Aorta (tissue), 5 donors: ENCODE results near the gene C4orf50. TPM values are rescaled to one million over a fixed set of nuclear protein-coding genes. Genes with fewer than 3 reads are reported as not detected.

ENCODE experiments used
- ATAC-seq: fragments of 200-7000 bp; cut with Tn5 transposase; one replicate; pipeline ENCODE4 v1.9.1; 2022; ENCODE audit warnings: moderate library complexity; ENCODE audit not compliant: low FRiP score
- DNase-seq, 2 donors: peaks; one replicate each; pipeline ENCODE4 v3.0.0-alpha.2; 2020
- H3K27ac ChIP-seq, 2 donors: one replicate each; pipeline ENCODE4 v1.5.1; 2013; ENCODE audit warnings: low read length in 2 of 2, mild to moderate bottlenecking in 2 of 2, moderate library complexity in 2 of 2, control low read depth in 1 of 2, inconsistent platforms in 1 of 2, low read depth in 1 of 2
- H3K27me3 ChIP-seq, 2 donors: one replicate each; pipeline ENCODE4 v1.6.1; 2013; ENCODE audit warnings: control low read depth in 1 of 2, low read length in 1 of 2, mild to moderate bottlenecking in 1 of 2, moderate library complexity in 1 of 2; ENCODE audit not compliant: insufficient read depth in 2 of 2, control insufficient read depth in 1 of 2
- H3K36me3 ChIP-seq, 2 donors: one replicate each; pipeline ENCODE4 v1.6.1; 2013; ENCODE audit warnings: control low read depth in 1 of 2, low read length in 1 of 2, mild to moderate bottlenecking in 1 of 2; ENCODE audit not compliant: insufficient read depth in 2 of 2, control insufficient read depth in 1 of 2
- H3K4me1 ChIP-seq, 2 donors: one replicate each; pipeline ENCODE4 v1.6.1; 2013; ENCODE audit warnings: low read length in 2 of 2, control low read depth in 1 of 2, mild to moderate bottlenecking in 1 of 2, moderate library complexity in 1 of 2; ENCODE audit not compliant: insufficient read depth in 2 of 2, control insufficient read depth in 1 of 2
- H3K4me3 ChIP-seq, 2 donors: one replicate each; pipeline ENCODE4 v1.5.1; 2013; ENCODE audit warnings: low read length in 2 of 2, control low read depth in 1 of 2, mild to moderate bottlenecking in 1 of 2
- H3K9me3 ChIP-seq: one replicate; pipeline ENCODE4 v1.6.1; 2013; ENCODE audit warnings: mild to moderate bottlenecking, low read length; ENCODE audit not compliant: control insufficient read depth
- WGBS, 2 donors: extraction: QIAGEN DNeasy Blood & Tissue Kit; methylation state at CpG; one replicate each; pipeline ENCODE4 v1.1.7; 2013; 5-methylcytosine and 5-hydroxymethylcytosine counted together
- intact Hi-C, 2 donors: fragments of 100-400 bp; cut with DNase I; formaldehyde crosslinking; loops; one replicate each; pipeline versions ENCODE4 v1.14.2 to v1.15.0; 2022
- polyA plus RNA-seq, 2 donors: library from polyadenylated mRNA; stranded (reverse); fragments of 200-250 nt; gene quantifications; one replicate each; pipeline ENCODE4 v1.2.3, GENCODE V29; 2013
- total RNA-seq, 2 donors: library from RNA; stranded (reverse); fragmentation: NEBNext Ultra II Directional; extraction: Animal tissue kit (Norgen Biotek cat#: 25700); gene quantifications; one replicate each; pipeline ENCODE4 v1.2.1, GENCODE V29; 2021
- donor health status: healthy with polysubstance abuse.
- donor health status: Bipolar disorder and iron deficiency.
- donor health status: DM: no; HTN: no; CAD: no.
- donor health status: DM: no; HTN: no; CAD: no.
- donor health status: DM: yes; HTN: yes; CAD: no.

The C4orf50 gene
- total and polyA plus RNA-seq, 4 donors, result 0.03 to 0.06 TPM; not detected in 2

DNA sequence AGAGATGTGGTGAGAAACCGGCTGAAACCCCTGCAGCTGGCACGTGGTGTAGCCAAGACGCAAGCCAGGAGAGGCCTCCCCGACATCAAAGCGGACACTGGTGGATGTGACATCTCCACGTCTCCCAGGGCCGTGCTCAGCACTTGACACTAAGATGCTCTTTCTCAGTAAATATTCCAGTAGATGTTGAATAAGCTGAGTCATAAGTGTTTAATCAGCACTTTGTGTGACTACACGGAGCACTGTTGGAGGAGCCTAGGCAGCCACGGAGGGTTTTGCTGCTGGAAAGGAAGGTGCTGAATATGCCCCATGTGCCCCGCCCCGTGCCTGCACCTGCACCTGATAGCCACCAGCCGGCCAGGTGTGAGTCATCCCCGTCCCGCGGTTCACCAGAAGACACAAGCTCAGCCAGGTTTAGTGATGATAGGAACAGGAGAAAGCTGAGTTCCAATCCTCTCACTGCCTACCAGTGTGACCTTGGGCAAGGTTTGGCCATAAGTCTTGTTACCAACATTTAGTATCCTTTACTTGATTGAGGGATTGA lies 29.0 kb upstream of the C4orf50 start:
- intact Hi-C loops, result no loop called here
- no peak for ATAC-seq
- 81 to 82% methylated on average over 15 of the region's 15 CpGs for WGBS, 2 donors
- no peaks in the 10 kb centered on the region for H3K4me1 ChIP-seq
- H3K36me3 ChIP-seq, result no peaks in the 10 kb centered on the region
- DNase-seq, result peak in 1 of 2 donors; percentile 54
- no peak overlapping the region for H3K27ac ChIP-seq
- H3K4me3 ChIP-seq, result no peak overlapping the region
- H3K27me3 ChIP-seq, result no peaks in the 10 kb centered on the region
- no peaks in the 10 kb centered on the region for H3K9me3 ChIP-seq

DNA sequence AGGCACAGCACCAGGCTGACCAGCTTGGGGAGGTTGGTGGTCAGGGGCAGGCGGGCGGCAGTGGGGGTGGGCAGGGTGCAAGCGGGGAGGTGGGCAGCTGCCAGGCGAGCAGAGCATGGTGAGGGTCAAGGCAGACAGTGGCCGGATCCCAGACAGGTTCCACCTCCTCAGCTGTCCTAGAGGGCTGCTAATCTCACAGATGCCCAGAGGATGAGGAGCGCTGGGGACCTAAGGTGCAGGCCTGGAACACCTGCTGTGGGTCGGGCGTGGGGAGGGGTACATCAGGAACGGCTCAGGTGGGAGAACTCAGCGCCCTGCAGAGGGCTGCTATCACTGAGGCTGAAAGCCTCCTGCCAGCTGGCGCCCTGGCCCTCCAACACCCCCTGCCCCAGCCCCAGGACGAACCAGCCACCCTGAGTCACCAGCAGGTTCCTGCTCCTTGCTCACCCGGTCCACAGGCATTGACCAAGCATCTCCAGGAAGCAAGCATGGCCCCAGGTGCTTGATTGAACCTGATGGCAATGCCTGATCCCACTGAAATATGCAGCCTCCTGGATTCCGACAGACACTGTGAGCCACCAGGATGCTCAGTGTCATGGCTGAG lies 28.4 kb upstream of the C4orf50 start:
- DNase-seq (peak in 1 of 2 donors; percentile 57), ATAC-seq (no peak)
- H3K27ac ChIP-seq, result no peak overlapping the region
- H3K36me3 ChIP-seq, result no peaks in the 10 kb centered on the region
- no peaks in the 10 kb centered on the region for H3K4me1 ChIP-seq
- no peaks in the 10 kb centered on the region for H3K9me3 ChIP-seq
- no peaks in the 10 kb centered on the region for H3K27me3 ChIP-seq
- no peak overlapping the region for H3K4me3 ChIP-seq
- 83 to 85% methylated on average over 14 of the region's 14 CpGs for WGBS, 2 donors
- intact Hi-C loops, result no loop called here

DNA sequence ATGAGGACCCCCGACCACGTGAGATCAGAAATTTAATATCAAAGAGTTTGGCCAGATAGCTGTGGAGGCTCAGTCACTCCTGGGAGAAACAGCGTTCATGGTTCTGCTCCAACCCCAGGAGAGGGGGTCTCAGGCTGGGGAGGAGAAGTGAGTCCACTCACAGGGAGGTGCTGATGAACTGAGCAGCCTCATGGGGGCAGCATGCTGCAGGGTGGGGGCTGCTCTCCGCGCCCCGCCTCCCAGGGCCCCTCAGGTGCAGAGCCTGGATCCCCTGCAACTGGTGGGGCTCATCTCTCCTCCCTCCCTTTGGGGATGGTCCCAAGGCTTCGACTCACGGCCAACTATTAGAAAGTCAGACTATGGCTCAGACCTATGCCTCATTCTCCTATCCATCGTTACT lies 26.6 kb upstream of the C4orf50 start:
- no peaks in the 10 kb centered on the region for H3K36me3 ChIP-seq
- ATAC-seq, result no peak

DNA sequence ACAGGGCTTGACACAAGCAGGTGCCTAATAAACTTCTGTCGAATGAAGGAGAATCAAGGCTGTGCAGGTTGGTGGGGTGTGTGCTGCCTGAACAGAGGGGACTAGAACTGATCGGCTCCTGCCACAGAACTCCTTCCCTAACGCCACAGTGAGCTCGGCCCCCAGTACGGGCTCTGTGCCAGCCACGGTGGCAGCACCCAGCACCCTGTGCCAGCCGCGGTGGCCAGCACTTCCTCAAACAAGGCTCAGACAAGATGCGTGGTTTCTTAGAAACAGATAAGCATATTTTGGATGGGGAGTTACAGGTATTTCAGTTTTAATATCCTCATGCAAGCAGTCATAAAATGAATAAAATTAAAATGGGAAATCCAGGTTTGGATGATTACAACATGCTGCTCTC lies 26.0 kb upstream of the C4orf50 start:
- intact Hi-C loops, result no loop called here
- 45 to 49% methylated on average over 9 of the region's 9 CpGs for WGBS, 2 donors

More for the DNA sequence above, 26.6 kb upstream of the C4orf50 start:
- 22 to 32% methylated on average over 9 of the region's 9 CpGs for WGBS, 2 donors
- H3K9me3 ChIP-seq, result no peaks in the 10 kb centered on the region
- H3K27ac ChIP-seq, result no peak overlapping the region
- intact Hi-C loops, result no loop called here
- no peak overlapping the region for H3K4me3 ChIP-seq
- H3K27me3 ChIP-seq, result no peaks in the 10 kb centered on the region
- H3K4me1 ChIP-seq, result no peaks in the 10 kb centered on the region
- DNase-seq, result peak in 1 of 2 donors; percentile 15

DNA sequence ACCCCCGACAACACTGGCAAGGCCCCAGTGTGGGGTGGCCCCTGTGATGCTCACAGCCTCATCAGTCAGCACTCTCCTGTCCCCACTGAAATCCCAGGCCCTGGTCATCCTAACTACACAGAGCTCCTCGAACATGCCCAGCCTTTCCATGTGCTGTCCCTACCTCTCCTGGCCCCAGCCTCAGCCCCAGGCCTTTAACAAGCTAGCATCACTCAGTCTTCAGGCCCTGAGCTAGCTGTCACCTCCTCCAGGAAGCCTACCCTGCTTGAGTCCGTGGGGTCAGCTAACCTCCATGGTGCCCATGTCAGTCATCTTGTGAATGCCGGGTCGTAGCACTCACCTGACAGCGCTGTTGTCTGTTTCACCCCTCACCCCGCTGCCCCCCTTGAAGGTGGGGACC lies 25.6 kb upstream of the C4orf50 start:
- no peaks in the 10 kb centered on the region for H3K9me3 ChIP-seq
- intact Hi-C loops, result no loop called here
- no peak for ATAC-seq

More for the DNA sequence above, 26.0 kb upstream of the C4orf50 start:
- Histone ChIP-seq H3K9me3 (no peaks in the 10 kb centered on the region), H3K4me1 (no peaks in the 10 kb centered on the region), H3K4me3 (no peak overlapping the region), H3K36me3 (no peaks in the 10 kb centered on the region), H3K27me3 (no peaks in the 10 kb centered on the region), H3K27ac (no peak overlapping the region)
- no peak for ATAC-seq
- peak; percentile 22 to 26 for DNase-seq

DNA sequence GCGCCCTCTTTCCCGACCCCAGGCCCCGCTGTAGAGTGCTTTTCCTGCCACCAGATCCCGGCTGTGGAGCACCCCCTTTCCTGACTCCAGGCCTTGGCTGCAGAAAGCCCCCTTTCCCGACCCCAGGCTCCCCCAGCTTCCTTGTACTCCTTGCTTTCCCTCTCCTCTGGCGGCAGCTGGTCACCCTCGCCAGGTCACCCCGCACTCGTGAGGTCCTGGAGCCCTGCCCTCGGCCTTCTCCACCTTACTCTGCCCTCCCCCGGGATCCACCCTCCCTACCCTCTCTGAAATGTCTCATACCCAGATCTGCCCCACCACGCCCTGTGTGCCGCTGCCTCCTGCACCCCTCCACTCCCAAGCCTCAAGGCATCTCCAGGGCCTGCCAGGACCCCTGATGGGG lies 25.0 kb upstream of the C4orf50 start:
- Histone ChIP-seq H3K27ac (no peak overlapping the region), H3K4me3 (no peak overlapping the region), H3K4me1 (no peaks in the 10 kb centered on the region), H3K36me3 (no peaks in the 10 kb centered on the region), H3K27me3 (no peaks in the 10 kb centered on the region), H3K9me3 (no peaks in the 10 kb centered on the region)
- no peak for ATAC-seq
- 74 to 80% methylated on average over 13 of the region's 13 CpGs for WGBS, 2 donors
- peak; percentile 34 to 63 for DNase-seq
- intact Hi-C loops, result no loop called here

More for the DNA sequence above, 25.6 kb upstream of the C4orf50 start:
- no peaks in the 10 kb centered on the region for H3K27me3 ChIP-seq
- no peaks in the 10 kb centered on the region for H3K36me3 ChIP-seq
- H3K4me3 ChIP-seq, result no peak overlapping the region
- H3K4me1 ChIP-seq, result no peaks in the 10 kb centered on the region
- 78 to 89% methylated on average over 7 of the region's 7 CpGs for WGBS, 2 donors
- DNase-seq, result peak; percentile 20 to 26
- no peak overlapping the region for H3K27ac ChIP-seq

DNA sequence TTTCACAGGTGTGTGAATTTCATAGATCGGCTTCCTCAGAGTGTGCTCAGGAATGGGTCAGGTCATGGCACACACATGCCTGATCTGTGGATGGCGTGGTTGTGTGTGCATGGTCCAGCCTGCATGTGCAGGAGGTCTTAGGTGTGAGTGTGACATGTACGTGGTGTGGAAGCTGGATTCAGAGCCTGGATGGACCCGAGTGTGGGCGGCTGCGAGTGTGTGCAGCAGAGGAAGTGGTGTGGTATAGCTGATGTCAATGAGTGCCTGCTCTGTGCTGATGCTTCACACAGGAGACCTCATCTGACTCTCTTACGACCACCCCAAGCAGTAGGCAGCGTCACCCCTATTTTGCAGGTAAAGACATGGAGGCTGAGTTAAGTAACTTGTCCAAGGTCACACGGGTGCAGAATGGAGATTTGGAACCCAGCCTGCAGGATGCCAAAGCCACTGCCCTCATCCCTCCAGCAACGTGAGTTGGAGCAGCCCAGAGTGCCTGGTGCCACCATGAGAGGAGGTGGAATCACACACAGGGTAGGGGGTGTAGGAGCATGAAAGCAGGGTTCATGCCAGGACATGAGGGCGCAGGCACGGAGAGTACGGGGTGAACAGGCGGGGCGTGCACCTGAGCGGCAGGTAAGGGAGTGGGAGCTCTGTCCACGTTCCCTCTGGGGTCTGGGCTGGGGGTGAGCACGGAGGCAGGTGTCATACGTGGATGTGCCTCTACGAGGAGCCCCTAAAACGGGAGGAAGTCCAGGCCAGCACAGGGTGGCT lies 24.2 kb upstream of the C4orf50 start:
- no peaks in the 10 kb centered on the region for H3K36me3 ChIP-seq
- no peaks in the 10 kb centered on the region for H3K27me3 ChIP-seq
- DNase-seq (peak; percentile 25 to 50), ATAC-seq (no peak)
- intact Hi-C loops, result no loop called here
- no peak overlapping the region for H3K27ac ChIP-seq
- no peaks in the 10 kb centered on the region for H3K4me1 ChIP-seq
- no peak overlapping the region for H3K4me3 ChIP-seq
- WGBS, 2 donors, result 81 to 82% methylated on average over 21 of the region's 21 CpGs
- no peaks in the 10 kb centered on the region for H3K9me3 ChIP-seq

DNA sequence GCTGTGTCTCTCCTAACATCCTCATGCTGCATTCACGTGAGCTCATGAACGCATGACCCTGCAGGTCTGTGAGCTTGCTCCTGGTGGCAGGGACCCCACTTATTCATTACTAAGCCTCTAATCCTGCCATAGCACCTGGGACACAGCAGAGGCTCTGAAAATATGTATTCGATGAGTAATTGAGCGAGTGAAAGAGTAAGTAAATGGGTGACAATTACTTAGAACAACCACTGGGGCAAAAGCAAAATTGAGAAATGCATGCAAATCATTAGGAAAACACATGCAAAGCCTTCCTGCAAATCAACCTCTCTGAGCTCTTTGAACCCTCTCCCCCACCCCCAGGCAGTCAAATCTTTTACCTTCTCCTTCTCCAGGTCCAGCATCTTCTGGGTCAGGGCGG lies 23.6 kb upstream of the C4orf50 start:
- H3K4me3 ChIP-seq, result no peak overlapping the region
- peak in 1 of 2 donors; percentile 13 for DNase-seq
- WGBS, 2 donors, result 78 to 80% methylated on average over 5 of the region's 5 CpGs

DNA sequence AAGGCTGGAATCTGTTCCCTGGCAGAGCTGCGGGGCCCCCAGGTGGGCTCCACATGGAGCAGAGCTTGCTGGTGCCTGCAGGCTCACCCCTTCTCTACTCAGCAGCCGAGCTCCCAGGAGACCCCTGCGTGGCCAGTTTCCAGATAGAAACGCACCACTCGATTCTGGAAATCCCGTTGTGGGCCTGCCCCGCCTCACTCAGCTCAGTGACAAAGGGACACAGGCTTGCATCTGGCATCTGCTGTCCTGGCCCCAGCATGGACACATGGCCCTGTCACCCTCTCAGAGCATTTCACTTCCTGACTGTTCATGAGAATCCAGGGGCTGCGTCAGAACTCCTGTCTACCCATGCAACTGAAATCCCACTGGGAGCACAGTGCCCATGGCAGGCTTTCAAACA lies 20.5 kb upstream of the C4orf50 start:
- no peak overlapping the region for H3K4me3 ChIP-seq
- no peak for ATAC-seq
- H3K9me3 ChIP-seq, result no peaks in the 10 kb centered on the region
- no peaks in the 10 kb centered on the region for H3K36me3 ChIP-seq
- intact Hi-C loops, result no loop called here
- no peaks in the 10 kb centered on the region for H3K27me3 ChIP-seq
- DNase-seq, result peak in 1 of 2 donors; percentile 42
- no peaks in the 10 kb centered on the region for H3K4me1 ChIP-seq
- 53 to 58% methylated on average over 8 of the region's 8 CpGs for WGBS, 2 donors
- H3K27ac ChIP-seq, result no peak overlapping the region

More for the DNA sequence above, 23.6 kb upstream of the C4orf50 start:
- H3K27me3 ChIP-seq, result no peaks in the 10 kb centered on the region
- intact Hi-C loops, result no loop called here
- H3K36me3 ChIP-seq, result no peaks in the 10 kb centered on the region
- no peak for ATAC-seq
- no peaks in the 10 kb centered on the region for H3K4me1 ChIP-seq
- H3K9me3 ChIP-seq, result no peaks in the 10 kb centered on the region
- H3K27ac ChIP-seq, result no peak overlapping the region
